ENCODE data around the gene ARL15.

GRCh38 chr5:53929152-53929551, 381.2 kb downstream of the ARL15 start:
- no peak for TF ChIP-seq CTCF (IDR thresholded peaks at IDR 0.05)
- no peak for TF ChIP-seq POLR2A (IDR thresholded peaks at IDR 0.05)

Measured in esophagus squamous epithelium (tissue), 4 donors.